Parathyroid adenoma (tissue), 2 donors: Measurements from ENCODE around the gene S100Z.
"Not testable (repeated sequence)": the region's sequence is repeated elsewhere in the genome, so short reads cannot be mapped to it uniquely, and the experiment has no call there.

Source experiments
- H2AFZ ChIP-seq: fragments of 300-600 bp; sonication (generic); one replicate; pipeline ENCODE4 v1.7.0; 2017; ENCODE audit warnings: antibody characterized with exemption, mild to moderate bottlenecking
- H3K27ac ChIP-seq: fragments of 300-600 bp; sonication (generic); one replicate; pipeline ENCODE4 v1.7.0; 2017
- H3K27me3 ChIP-seq: fragments of 300-600 bp; sonication (generic); one replicate; pipeline ENCODE4 v1.7.0; 2017; ENCODE audit warnings: low read length; ENCODE audit not compliant: control insufficient read depth, insufficient read depth
- H3K36me3 ChIP-seq: fragments of 300-600 bp; sonication (generic); one replicate; pipeline ENCODE4 v1.7.0; 2017; ENCODE audit warnings: low read length; ENCODE audit not compliant: control insufficient read depth, insufficient read depth
- H3K4me1 ChIP-seq: fragments of 300-600 bp; sonication (generic); one replicate; pipeline ENCODE4 v1.7.0; 2017; ENCODE audit warnings: control low read depth
- H3K4me2 ChIP-seq: fragments of 300-600 bp; sonication (generic); one replicate; pipeline ENCODE4 v1.7.0; 2017; ENCODE audit warnings: low read length
- H3K4me3 ChIP-seq: fragments of 300-600 bp; sonication (generic); one replicate; pipeline ENCODE4 v1.7.0; 2017; ENCODE audit warnings: low read depth, low read length
- H3K79me2 ChIP-seq: fragments of 300-600 bp; sonication (generic); one replicate; pipeline ENCODE4 v1.7.0; 2017; ENCODE audit warnings: control low read depth
- H3K9ac ChIP-seq: fragments of 300-600 bp; sonication (generic); one replicate; pipeline ENCODE4 v1.7.0; 2017; ENCODE audit warnings: mild to moderate bottlenecking
- H3K9me3 ChIP-seq: fragments of 300-600 bp; sonication (generic); one replicate; pipeline ENCODE4 v1.7.0; 2017; ENCODE audit warnings: low read length; ENCODE audit not compliant: control insufficient read depth
- TF ChIP-seq, protein P1 (sequence below): fragments of 300-600 bp; sonication (generic); IDR thresholded peaks from one replicate; pipeline ENCODE4 v1.7.0; 2017; ENCODE audit warnings: antibody characterized with exemption, mild to moderate bottlenecking
- donor health status: primary hyperparathyroidism.

The S100Z gene

GRCh38 chr5:76810236-76810635, 39.6 kb upstream of the S100Z start:
- no peaks in the 10 kb centered on the region for H3K4me1 ChIP-seq
- H3K27ac ChIP-seq: no peak overlapping the region
- H3K4me2 ChIP-seq: no peak overlapping the region
- no peaks in the 10 kb centered on the region for H3K79me2 ChIP-seq
- H3K9ac ChIP-seq: no peak overlapping the region
- H3K27me3 ChIP-seq: no peaks in the 10 kb centered on the region
- no peaks in the 10 kb centered on the region for H3K36me3 ChIP-seq
- no peak overlapping the region for H2AFZ ChIP-seq
- TF ChIP-seq, protein P1, sequence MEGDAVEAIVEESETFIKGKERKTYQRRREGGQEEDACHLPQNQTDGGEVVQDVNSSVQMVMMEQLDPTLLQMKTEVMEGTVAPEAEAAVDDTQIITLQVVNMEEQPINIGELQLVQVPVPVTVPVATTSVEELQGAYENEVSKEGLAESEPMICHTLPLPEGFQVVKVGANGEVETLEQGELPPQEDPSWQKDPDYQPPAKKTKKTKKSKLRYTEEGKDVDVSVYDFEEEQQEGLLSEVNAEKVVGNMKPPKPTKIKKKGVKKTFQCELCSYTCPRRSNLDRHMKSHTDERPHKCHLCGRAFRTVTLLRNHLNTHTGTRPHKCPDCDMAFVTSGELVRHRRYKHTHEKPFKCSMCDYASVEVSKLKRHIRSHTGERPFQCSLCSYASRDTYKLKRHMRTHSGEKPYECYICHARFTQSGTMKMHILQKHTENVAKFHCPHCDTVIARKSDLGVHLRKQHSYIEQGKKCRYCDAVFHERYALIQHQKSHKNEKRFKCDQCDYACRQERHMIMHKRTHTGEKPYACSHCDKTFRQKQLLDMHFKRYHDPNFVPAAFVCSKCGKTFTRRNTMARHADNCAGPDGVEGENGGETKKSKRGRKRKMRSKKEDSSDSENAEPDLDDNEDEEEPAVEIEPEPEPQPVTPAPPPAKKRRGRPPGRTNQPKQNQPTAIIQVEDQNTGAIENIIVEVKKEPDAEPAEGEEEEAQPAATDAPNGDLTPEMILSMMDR: no peak
- no peaks in the 10 kb centered on the region for H3K9me3 ChIP-seq
- H3K4me3 ChIP-seq: no peak overlapping the region

GRCh38 chr5:76811214-76811613, 38.6 kb upstream of the S100Z start:
- no peak overlapping the region for H3K27ac ChIP-seq
- TF ChIP-seq, protein P1: no peak
- no peaks in the 10 kb centered on the region for H3K36me3 ChIP-seq
- H3K4me3 ChIP-seq: no peak overlapping the region
- H3K9ac ChIP-seq: no peak overlapping the region
- no peaks in the 10 kb centered on the region for H3K27me3 ChIP-seq
- no peak overlapping the region for H2AFZ ChIP-seq
- H3K79me2 ChIP-seq: no peaks in the 10 kb centered on the region
- H3K4me2 ChIP-seq: no peak overlapping the region
- no peaks in the 10 kb centered on the region for H3K9me3 ChIP-seq
- no peaks in the 10 kb centered on the region for H3K4me1 ChIP-seq

DNA sequence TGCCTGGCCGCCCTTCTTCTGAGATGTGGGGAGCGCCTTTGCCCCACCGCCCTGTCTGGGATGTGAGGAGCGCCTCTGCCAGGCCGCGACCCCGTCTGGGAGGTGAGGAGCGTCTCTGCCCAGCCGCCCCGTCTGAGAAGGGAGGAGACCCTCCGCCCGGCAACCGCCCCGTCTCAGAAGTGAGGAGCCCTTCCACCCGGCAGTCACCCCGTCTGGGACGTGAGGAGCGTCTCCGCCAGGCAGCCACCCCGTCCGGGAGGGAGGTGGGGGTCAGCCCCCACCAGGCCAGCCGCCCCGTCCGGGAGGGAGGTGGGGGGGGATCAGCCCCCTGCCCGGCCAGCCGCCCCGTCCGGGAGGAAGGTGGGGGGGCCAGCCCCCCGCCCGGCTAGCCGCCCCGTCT, 37.6 kb upstream of the S100Z start:
- not testable (repeated sequence) for H3K9me3 ChIP-seq, H3K9ac ChIP-seq, H3K79me2 ChIP-seq, H3K4me3 ChIP-seq, H3K4me2 ChIP-seq, H3K27me3 ChIP-seq, H3K36me3 ChIP-seq, H3K4me1 ChIP-seq, H3K27ac ChIP-seq, H2AFZ ChIP-seq

GRCh38 chr5:76813982-76814562, 35.7 kb upstream of the S100Z start:
- Histone ChIP-seq H2AFZ (no peak overlapping the region), H3K9ac (no peak overlapping the region), H3K9me3 (no peaks in the 10 kb centered on the region), H3K4me3 (no peak overlapping the region), H3K4me2 (no peak overlapping the region), H3K4me1 (no peaks in the 10 kb centered on the region), H3K27me3 (no peaks in the 10 kb centered on the region), H3K36me3 (no peaks in the 10 kb centered on the region), H3K79me2 (no peaks in the 10 kb centered on the region), H3K27ac (no peak overlapping the region)
- TF ChIP-seq, protein P1: no peak

- H3K9me3 ChIP-seq: no peaks in the 10 kb centered on the region
- H3K9ac ChIP-seq: no peak overlapping the region
- no peak overlapping the region for H3K27ac ChIP-seq
- H3K4me3 ChIP-seq: no peak overlapping the region
- H3K36me3 ChIP-seq: no peaks in the 10 kb centered on the region
- no peaks in the 10 kb centered on the region for H3K79me2 ChIP-seq
- TF ChIP-seq, protein P1: no peak
- H3K4me1 ChIP-seq: no peaks in the 10 kb centered on the region
- H3K4me2 ChIP-seq: no peak overlapping the region
- H2AFZ ChIP-seq: peak overlapping the region; percentile 5
- H3K27me3 ChIP-seq: no peaks in the 10 kb centered on the region
Measured at GRCh38 chr5:76816110-76816831, 33.5 kb upstream of the S100Z start.
